Neural cell (in vitro differentiated cells): ENCODE measurements around the gene ACTL10. TPM values are rescaled to one million over a fixed set of nuclear protein-coding genes. Genes with fewer than 3 reads are reported as not detected.
"Not testable (repeated sequence)": the region's sequence is repeated elsewhere in the genome, so short reads cannot be mapped to it uniquely, and the experiment has no call there.

ENCODE experiments used
- H2AFZ ChIP-seq: fragments of 200-600, 300-800 bp; sonication (generic), shearing (Covaris generic); 2 replicates; pipeline ENCODE4 v1.6.0; 2014; ENCODE audit warnings: low read depth, mild to moderate bottlenecking, antibody characterized with exemption, low read length, moderate library complexity
- H3F3A ChIP-seq: fragments of 200-600 bp; shearing (Covaris generic); 2 replicates; pipeline ENCODE4 v1.6.1; 2016; ENCODE audit warnings: mild to moderate bottlenecking, moderate library complexity, mixed read lengths, antibody characterized with exemption, low read length; ENCODE audit not compliant: insufficient read depth, poor library complexity, severe bottlenecking
- H3K27ac ChIP-seq: fragments of 200-600, 300-800 bp; sonication (generic), shearing (Covaris generic); 2 replicates; pipeline ENCODE4 v1.5.1; 2014; ENCODE audit warnings: mild to moderate bottlenecking, low read length, moderate library complexity
- H3K27me3 ChIP-seq: fragments of 300-800, 200-600 bp; sonication (generic), shearing (Covaris generic); 2 replicates; pipeline ENCODE4 v1.6.0; 2014; ENCODE audit warnings: mild to moderate bottlenecking, low read depth, low read length, moderate library complexity; ENCODE audit not compliant: insufficient read depth
- H3K36me3 ChIP-seq: fragments of 300-800, 200-600 bp; sonication (generic), shearing (Covaris generic); 2 replicates; pipeline ENCODE4 v1.5.1; 2014; ENCODE audit warnings: mild to moderate bottlenecking, antibody characterized with exemption, low read length, moderate library complexity; ENCODE audit not compliant: insufficient read depth
- H3K4me2 ChIP-seq: fragments of 300-800, 200-600 bp; sonication (generic), shearing (Covaris generic); 2 replicates; pipeline ENCODE4 v1.6.0; 2014; ENCODE audit warnings: mild to moderate bottlenecking, low read length
- H3K4me3 ChIP-seq: fragments of 300-800, 200-600 bp; sonication (generic), shearing (Covaris generic); 2 replicates; pipeline ENCODE4 v1.5.1; 2014; ENCODE audit warnings: mild to moderate bottlenecking, low read length, moderate library complexity
- H3K79me2 ChIP-seq: fragments of 200-600 bp; shearing (Covaris generic); replicated peaks from 2 replicates; pipeline ENCODE4 v1.6.0; 2014; ENCODE audit warnings: mild to moderate bottlenecking, low read length, moderate library complexity; ENCODE audit not compliant: insufficient read depth
- H3K9ac ChIP-seq: fragments of 300-800, 200-600 bp; sonication (generic), shearing (Covaris generic); 2 replicates; pipeline ENCODE4 v1.6.1; 2016; ENCODE audit warnings: mild to moderate bottlenecking, low read length, mixed read lengths
- H3K9me2 ChIP-seq: fragments of 200-600 bp; shearing (Covaris generic); 2 replicates; pipeline ENCODE4 v1.6.1; 2016; ENCODE audit warnings: mild to moderate bottlenecking, low read length, mixed read lengths; ENCODE audit not compliant: insufficient read depth
- H3K9me3 ChIP-seq: fragments of 200-600, 300-800 bp; sonication (generic), shearing (Covaris generic); 2 replicates; pipeline ENCODE4 v1.6.1; 2016; ENCODE audit warnings: mild to moderate bottlenecking, mixed run types, low read length, moderate library complexity, mixed read lengths
- H4K20me1 ChIP-seq: fragments of 200-600 bp; shearing (Covaris generic); 2 replicates; pipeline ENCODE4 v1.6.1; 2016; ENCODE audit warnings: mild to moderate bottlenecking, mixed run types; ENCODE audit not compliant: insufficient read depth
- EP300 ChIP-seq: fragments of 450-650 bp; conservative IDR thresholded peaks from 2 replicates; pipeline ENCODE4 v1.6.1; 2014; ENCODE audit warnings: antibody characterized with exemption, mild to moderate bottlenecking, moderate library complexity; ENCODE audit not compliant: poor library complexity, severe bottlenecking
- EZH2 ChIP-seq: fragments of 200-600, 300-800 bp; shearing (Covaris generic), sonication (generic); IDR thresholded peaks from 2 replicates; pipeline ENCODE4 v1.6.1; 2014; ENCODE audit warnings: antibody characterized with exemption, low read length, borderline replicate concordance, mild to moderate bottlenecking; ENCODE audit not compliant: insufficient read depth, poor library complexity, severe bottlenecking
- MXI1 ChIP-seq: fragments of 450-650 bp; conservative IDR thresholded peaks from 2 replicates; pipeline ENCODE4 v1.6.1; 2014; ENCODE audit warnings: antibody characterized with exemption, mild to moderate bottlenecking; ENCODE audit not compliant: poor library complexity, severe bottlenecking
- POLR2AphosphoS5 ChIP-seq: IDR thresholded peaks from 2 replicates; pipeline ENCODE4 v1.6.1; 2012
- RAD21 ChIP-seq: fragments of 450-650 bp; conservative IDR thresholded peaks from 2 replicates; pipeline ENCODE4 v1.6.1; 2014; ENCODE audit warnings: antibody characterized with exemption, mild to moderate bottlenecking, moderate library complexity
- SMC3 ChIP-seq: fragments of 450-650 bp; conservative IDR thresholded peaks from 2 replicates; pipeline ENCODE4 v1.6.1; 2014; ENCODE audit warnings: antibody characterized with exemption, mild to moderate bottlenecking, moderate library complexity; ENCODE audit not compliant: poor library complexity
- TAF1 ChIP-seq: IDR thresholded peaks from 2 replicates; pipeline ENCODE4 v1.6.1; 2012; ENCODE audit warnings: low read depth
- polyA plus RNA-seq: library from polyadenylated mRNA; depleted of rRNA; stranded (reverse); fragments of >200 nt; gene quantifications from 2 replicates; pipeline ENCODE4 v1.2.3, GENCODE V29; 2014
- TF ChIP-seq, protein P1 (sequence below): IDR thresholded peaks from 2 replicates; pipeline ENCODE4 v1.6.1; 2012; ENCODE audit warnings: borderline replicate concordance
- TF ChIP-seq, protein P2 (sequence below): fragments of 450-650 bp; IDR thresholded peaks from 2 replicates; pipeline ENCODE4 v1.5.1; 2014; ENCODE audit warnings: antibody characterized with exemption, mild to moderate bottlenecking, moderate library complexity; ENCODE audit not compliant: poor library complexity, severe bottlenecking

ACTL10 gene
- polyA plus RNA-seq, 1 donor from 2014 or later: not detected

DNA sequence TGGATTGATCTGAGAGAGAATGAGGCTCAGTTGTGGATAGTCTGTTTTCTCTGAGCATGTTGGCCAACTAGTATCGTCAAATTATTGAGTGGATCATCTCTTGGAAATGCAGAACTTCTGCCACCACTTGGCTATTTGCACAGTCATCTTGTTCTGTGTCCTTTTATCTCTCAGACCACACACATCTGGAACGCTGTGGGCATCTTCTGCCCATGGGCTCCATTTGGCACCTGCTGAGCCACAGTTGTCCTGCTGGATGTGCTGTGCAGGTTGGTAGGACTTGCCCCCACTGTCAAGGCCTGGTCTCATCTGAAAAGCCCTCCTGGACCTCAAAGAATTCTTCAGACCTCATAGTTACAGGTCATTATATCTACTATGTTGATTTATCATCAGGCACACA is 21.3 kb upstream of the ACTL10 start:
- Histone ChIP-seq H4K20me1 (no peaks in the 10 kb centered on the region), H3K36me3 (peaks cover 6% of the 10 kb centered on the region)

DNA sequence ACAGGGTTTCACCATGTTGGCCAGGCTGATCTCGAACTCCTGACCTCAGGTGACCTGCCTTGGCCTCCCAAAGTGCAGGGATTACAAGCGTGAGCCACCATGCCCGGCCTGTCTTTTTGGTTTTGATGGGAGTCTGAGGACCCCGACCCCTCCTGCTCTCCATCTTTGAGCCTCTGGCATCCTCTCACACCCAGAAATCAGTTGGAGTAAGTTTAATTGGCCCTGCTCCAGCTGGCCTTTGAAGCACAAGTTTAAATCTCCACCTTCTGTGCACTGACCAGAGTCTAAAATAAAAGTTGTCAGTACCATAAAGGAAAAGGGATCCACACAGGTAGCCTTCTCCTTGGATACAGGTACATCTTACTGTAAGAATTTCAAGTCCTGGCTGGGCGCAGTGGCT is 20.6 kb upstream of the ACTL10 start:
- H2AFZ ChIP-seq: no peak overlapping the region
- H3K27me3 ChIP-seq: no peaks in the 10 kb centered on the region
- H4K20me1 ChIP-seq: no peaks in the 10 kb centered on the region
- TF ChIP-seq, protein P1, sequence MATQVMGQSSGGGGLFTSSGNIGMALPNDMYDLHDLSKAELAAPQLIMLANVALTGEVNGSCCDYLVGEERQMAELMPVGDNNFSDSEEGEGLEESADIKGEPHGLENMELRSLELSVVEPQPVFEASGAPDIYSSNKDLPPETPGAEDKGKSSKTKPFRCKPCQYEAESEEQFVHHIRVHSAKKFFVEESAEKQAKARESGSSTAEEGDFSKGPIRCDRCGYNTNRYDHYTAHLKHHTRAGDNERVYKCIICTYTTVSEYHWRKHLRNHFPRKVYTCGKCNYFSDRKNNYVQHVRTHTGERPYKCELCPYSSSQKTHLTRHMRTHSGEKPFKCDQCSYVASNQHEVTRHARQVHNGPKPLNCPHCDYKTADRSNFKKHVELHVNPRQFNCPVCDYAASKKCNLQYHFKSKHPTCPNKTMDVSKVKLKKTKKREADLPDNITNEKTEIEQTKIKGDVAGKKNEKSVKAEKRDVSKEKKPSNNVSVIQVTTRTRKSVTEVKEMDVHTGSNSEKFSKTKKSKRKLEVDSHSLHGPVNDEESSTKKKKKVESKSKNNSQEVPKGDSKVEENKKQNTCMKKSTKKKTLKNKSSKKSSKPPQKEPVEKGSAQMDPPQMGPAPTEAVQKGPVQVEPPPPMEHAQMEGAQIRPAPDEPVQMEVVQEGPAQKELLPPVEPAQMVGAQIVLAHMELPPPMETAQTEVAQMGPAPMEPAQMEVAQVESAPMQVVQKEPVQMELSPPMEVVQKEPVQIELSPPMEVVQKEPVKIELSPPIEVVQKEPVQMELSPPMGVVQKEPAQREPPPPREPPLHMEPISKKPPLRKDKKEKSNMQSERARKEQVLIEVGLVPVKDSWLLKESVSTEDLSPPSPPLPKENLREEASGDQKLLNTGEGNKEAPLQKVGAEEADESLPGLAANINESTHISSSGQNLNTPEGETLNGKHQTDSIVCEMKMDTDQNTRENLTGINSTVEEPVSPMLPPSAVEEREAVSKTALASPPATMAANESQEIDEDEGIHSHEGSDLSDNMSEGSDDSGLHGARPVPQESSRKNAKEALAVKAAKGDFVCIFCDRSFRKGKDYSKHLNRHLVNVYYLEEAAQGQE: no peak
- no peak for TF ChIP-seq SMC3
- no peak for TF ChIP-seq POLR2AphosphoS5
- TF ChIP-seq EP300: no peak
- TF ChIP-seq RAD21: no peak
- TF ChIP-seq, protein P2, sequence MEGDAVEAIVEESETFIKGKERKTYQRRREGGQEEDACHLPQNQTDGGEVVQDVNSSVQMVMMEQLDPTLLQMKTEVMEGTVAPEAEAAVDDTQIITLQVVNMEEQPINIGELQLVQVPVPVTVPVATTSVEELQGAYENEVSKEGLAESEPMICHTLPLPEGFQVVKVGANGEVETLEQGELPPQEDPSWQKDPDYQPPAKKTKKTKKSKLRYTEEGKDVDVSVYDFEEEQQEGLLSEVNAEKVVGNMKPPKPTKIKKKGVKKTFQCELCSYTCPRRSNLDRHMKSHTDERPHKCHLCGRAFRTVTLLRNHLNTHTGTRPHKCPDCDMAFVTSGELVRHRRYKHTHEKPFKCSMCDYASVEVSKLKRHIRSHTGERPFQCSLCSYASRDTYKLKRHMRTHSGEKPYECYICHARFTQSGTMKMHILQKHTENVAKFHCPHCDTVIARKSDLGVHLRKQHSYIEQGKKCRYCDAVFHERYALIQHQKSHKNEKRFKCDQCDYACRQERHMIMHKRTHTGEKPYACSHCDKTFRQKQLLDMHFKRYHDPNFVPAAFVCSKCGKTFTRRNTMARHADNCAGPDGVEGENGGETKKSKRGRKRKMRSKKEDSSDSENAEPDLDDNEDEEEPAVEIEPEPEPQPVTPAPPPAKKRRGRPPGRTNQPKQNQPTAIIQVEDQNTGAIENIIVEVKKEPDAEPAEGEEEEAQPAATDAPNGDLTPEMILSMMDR: no peak
- no peak for TF ChIP-seq TAF1
- no peak for TF ChIP-seq MXI1
- no peak for TF ChIP-seq EZH2
- H3K27ac ChIP-seq: no peak overlapping the region
- H3K9me2 ChIP-seq: no peaks in the 10 kb centered on the region
- H3K4me2 ChIP-seq: no peak overlapping the region
- no peak overlapping the region for H3K9ac ChIP-seq
- peaks cover 6% of the 10 kb centered on the region for H3K36me3 ChIP-seq
- no peaks in the 10 kb centered on the region for H3K9me3 ChIP-seq
- no peak overlapping the region for H3K4me3 ChIP-seq
- no peaks in the 10 kb centered on the region for H3F3A ChIP-seq
- no peaks in the 10 kb centered on the region for H3K79me2 ChIP-seq

More for the DNA sequence above, 21.3 kb upstream of the ACTL10 start:
- Histone ChIP-seq H3K27ac (no peak overlapping the region), H3K9me2 (no peaks in the 10 kb centered on the region), H2AFZ (no peak overlapping the region), H3K27me3 (no peaks in the 10 kb centered on the region), H3K4me3 (no peak overlapping the region), H3F3A (no peaks in the 10 kb centered on the region), H3K9ac (no peak overlapping the region), H3K9me3 (no peaks in the 10 kb centered on the region), H3K4me2 (no peak overlapping the region), H3K79me2 (no peaks in the 10 kb centered on the region)
- TF ChIP-seq EZH2 (no peak), RAD21 (no peak), POLR2AphosphoS5 (no peak), TAF1 (no peak), MXI1 (no peak), EP300 (no peak), SMC3 (no peak)
- TF ChIP-seq, protein P2: no peak
- TF ChIP-seq, protein P1: no peak

DNA sequence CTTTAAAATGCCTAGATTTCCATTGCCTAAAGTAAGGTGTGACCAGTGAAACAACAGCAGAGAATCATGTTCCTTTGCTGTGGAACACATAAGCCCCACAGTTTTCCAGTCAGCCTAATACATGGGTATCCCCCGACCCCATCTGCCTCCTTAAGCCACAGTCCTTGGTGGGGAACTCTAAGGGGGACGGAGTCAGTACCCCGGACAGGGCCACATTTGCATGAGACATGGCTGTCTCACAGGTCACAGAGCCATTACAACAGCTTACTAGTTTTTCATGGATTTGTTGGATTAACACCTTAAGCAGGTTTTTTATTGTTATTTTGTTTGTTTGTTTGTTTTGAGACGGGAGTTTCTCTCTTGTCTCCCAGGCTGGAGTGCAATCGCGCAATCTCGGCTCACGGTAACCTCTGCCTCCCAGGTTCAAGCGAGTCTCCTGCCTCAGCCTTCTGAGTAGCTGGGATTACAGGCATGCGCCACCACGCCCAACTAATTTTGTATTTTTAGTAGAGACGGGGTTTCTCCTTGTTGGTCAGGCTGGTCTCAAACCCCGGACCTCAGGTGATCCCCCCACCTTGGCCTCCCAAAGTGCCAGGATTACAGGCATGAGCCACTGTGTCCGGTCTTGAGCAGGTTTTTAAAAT is 19.7 kb upstream of the ACTL10 start:
- H3K9ac ChIP-seq, H3K9me3 ChIP-seq, H3K4me2 ChIP-seq, H3K79me2 ChIP-seq, H2AFZ ChIP-seq, H3K27me3 ChIP-seq, H3K9me2 ChIP-seq, H3F3A ChIP-seq, H3K36me3 ChIP-seq, H3K27ac ChIP-seq, H4K20me1 ChIP-seq, H3K4me3 ChIP-seq: not testable (repeated sequence)
